HG03025 (cell line): ENCODE measurements around the gene HPSE.

ENCODE experiments used
- ATAC-seq: cut with Tn5 transposase; IDR thresholded peaks from one replicate; pipeline ENCODE4 v1.9.1; 2021; ENCODE audit warnings: mild to moderate bottlenecking, moderate library complexity; ENCODE audit not compliant: unreplicated experiment, low FRiP score

HPSE gene

GRCh38 chr4:83251447-83251830 lies 83.2 kb downstream of the HPSE start:
- ATAC-seq, result no peak

- ATAC-seq, result no peak
Observed at GRCh38 chr4:83250687-83251446, 83.8 kb downstream of the HPSE start.

GRCh38 chr4:83248486-83248885 lies 86.2 kb downstream of the HPSE start:
- ATAC-seq, result no peak

GRCh38 chr4:83247415-83248357 lies 87.0 kb downstream of the HPSE start:
- no peak for ATAC-seq
